Transverse colon (tissue), 4 donors: ENCODE data around the gene RAP1GAP2. TPM values are rescaled to one million over a fixed set of nuclear protein-coding genes. Genes with fewer than 3 reads are reported as not detected.

Experiments
- DNase-seq: peaks from one replicate; pipeline ENCODE4 v3.0.0-alpha.2; 2019
- H3K27ac ChIP-seq, 4 donors: fragments of 200-600 bp; sonication (generic); 2 replicates each; pipeline ENCODE4 v1.5.1; 2016 to 2018; ENCODE audit warnings: inconsistent platforms in 4 of 4
- H3K27me3 ChIP-seq: fragments of 200-600 bp; sonication (generic); 2 replicates; pipeline ENCODE4 v1.5.1; 2017; ENCODE audit warnings: inconsistent platforms
- H3K36me3 ChIP-seq, 4 donors: fragments of 200-600 bp; sonication (generic); 2 replicates each; pipeline ENCODE4 v1.5.1; 2017 to 2019; ENCODE audit warnings: inconsistent platforms in 4 of 4
- H3K4me1 ChIP-seq, 4 donors: fragments of 200-600 bp; sonication (generic); 2 replicates each; pipeline ENCODE4 v1.5.1; 2017 to 2020; ENCODE audit warnings: inconsistent platforms in 4 of 4
- H3K4me3 ChIP-seq, 4 donors: fragments of 200-600 bp; sonication (generic); 1 replicate in 1 of 4; 2 replicates in 3 of 4; pipeline versions ENCODE4 v1.5.1 to v1.6.1; 2017 to 2019; ENCODE audit warnings: inconsistent platforms in 4 of 4
- H3K9me3 ChIP-seq, 2 donors: fragments of 200-600 bp; sonication (generic); 2 replicates each; pipeline ENCODE4 v1.5.1; 2017 to 2019; ENCODE audit warnings: inconsistent platforms in 2 of 2
- CTCF ChIP-seq, 5 experiments: fragments of 200-600 bp in 3 of 5; fragments of 450-650 bp in 2 of 5; sonication (generic) in 3 of 5; IDR thresholded peaks; 1 replicate in 2 of 5; 2 replicates in 3 of 5; pipeline ENCODE4 v1.5.1; 2016 to 2017; ENCODE audit warnings: antibody characterized with exemption in 5 of 5, inconsistent platforms in 3 of 5, mild to moderate bottlenecking in 2 of 5, moderate library complexity in 1 of 5
- EP300 ChIP-seq: sonication (generic); formaldehyde crosslinking; IDR thresholded peaks from one replicate; pipeline ENCODE4 v1.6.1; 2017; ENCODE audit warnings: antibody characterized with exemption, low read depth
- POLR2A ChIP-seq: fragments of 450-650 bp; IDR thresholded peaks from one replicate; pipeline ENCODE4 v1.6.1; 2016; ENCODE audit warnings: antibody characterized with exemption, mild to moderate bottlenecking, moderate library complexity
- POLR2AphosphoS5 ChIP-seq, 3 donors: sonication (generic); formaldehyde crosslinking; IDR thresholded peaks; one replicate each; pipeline ENCODE4 v1.6.1; 2016; ENCODE audit warnings: antibody characterized with exemption in 3 of 3
- WGBS, 2 donors: methylation state at CpG; one replicate each; pipeline ENCODE4 v1.1.5; 2018; ENCODE audit warnings: low coverage in 1 of 2; 5-methylcytosine and 5-hydroxymethylcytosine counted together
- in situ Hi-C, 4 donors: fragments of 200-750 bp; cut with MboI; loops; one replicate each; pipeline versions ENCODE4 v1.15.0 to v1.15.1; 2017; ENCODE audit warnings: low sequenced_read_pairs in 3 of 4, low pct_ligation_motif_present in 1 of 4, low pct_unique_long_range_greater_than_20kb in 1 of 4
- intact Hi-C: fragments of 100-400 bp; cut with DNase I; formaldehyde crosslinking; loops from one replicate; pipeline ENCODE4 v1.15.1; 2023; ENCODE audit warnings: low total_unique reads
- total RNA-seq, 4 donors: library from RNA; depleted of rRNA; stranded (reverse); fragments of >200 nt; gene quantifications; one replicate each; pipeline ENCODE4 v1.1.0, GENCODE V29; 2016

RAP1GAP2 gene
- total RNA-seq, 4 donors from 2014 or later: 23.0 to 39.6 (median 33.9) TPM

- no peak overlapping the region for H3K4me3 ChIP-seq
- intact Hi-C loops (no loop called here), in situ Hi-C loops (loop anchor here in 2 of 4 donors (25.0 kb wide), 1 partner anchor 171 kb away; no protein-coding TSS in a partner anchor)
- no peak overlapping the region for H3K27ac ChIP-seq
- H3K9me3 ChIP-seq: no peaks in the 10 kb centered on the region
- no peak for DNase-seq
- 91 to 100% methylated on average over 1 to 25 of the region's 25 CpGs for WGBS, 2 donors
- TF ChIP-seq EP300: no peak
- no peak for TF ChIP-seq CTCF (IDR thresholded peaks at IDR 0.05)
- no peak for TF ChIP-seq POLR2AphosphoS5 (IDR thresholded peaks at IDR 0.05)
- TF ChIP-seq POLR2A: no peak
- no peaks in the 10 kb centered on the region for H3K36me3 ChIP-seq
- peaks cover 13 to 14% (median 14%) of the 10 kb centered on the region in 4 donors for H3K4me1 ChIP-seq
- H3K27me3 ChIP-seq: no peaks in the 10 kb centered on the region
Observed at GRCh38 chr17:3008336-3009288, 212.4 kb downstream of the RAP1GAP2 start.

- intact Hi-C loops: no loop called here
- H3K36me3 ChIP-seq: no peaks in the 10 kb centered on the region
- H3K4me3 ChIP-seq: no peak overlapping the region
- TF ChIP-seq CTCF (IDR thresholded peaks at IDR 0.05) (no peak), POLR2AphosphoS5 (IDR thresholded peaks at IDR 0.05) (no peak), EP300 (no peak), POLR2A (no peak)
- WGBS, 2 donors: 88 to 89% methylated on average over 13 to 14 of the region's 14 CpGs
- no peaks in the 10 kb centered on the region for H3K9me3 ChIP-seq
- peaks cover 5 to 8% (median 7%) of the 10 kb centered on the region in 4 donors for H3K4me1 ChIP-seq
- no peak overlapping the region for H3K27ac ChIP-seq
- in situ Hi-C loops: loop anchor here in 2 of 4 donors (25.0 kb wide), 1 partner anchor 172 kb away; no protein-coding TSS in a partner anchor
- no peak for DNase-seq
- H3K27me3 ChIP-seq: no peaks in the 10 kb centered on the region
Observed at GRCh38 chr17:3009411-3009920, 213.2 kb downstream of the RAP1GAP2 start.

GRCh38 chr17:3011891-3012290 lies 215.7 kb downstream of the RAP1GAP2 start:
- Histone ChIP-seq H3K27ac (peak overlapping the region in 1 of 4 donors; percentile 59), H3K9me3 (no peaks in the 10 kb centered on the region), H3K27me3 (no peaks in the 10 kb centered on the region), H3K4me3 (no peak overlapping the region), H3K36me3 (no peaks in the 10 kb centered on the region), H3K4me1 (no peaks in the 10 kb centered on the region)
- DNase-seq: no peak
- in situ Hi-C loops (loop anchor here (10.0 to 25.0 kb wide), 2 partner anchors 175 to 187 kb away; no protein-coding TSS in a partner anchor), intact Hi-C loops (no loop called here)
- WGBS, 2 donors: 94% methylated on average over 7 of the region's 7 CpGs; no CpG with 5 or more reads in 1 of the 2 donors
- TF ChIP-seq CTCF (IDR thresholded peaks at IDR 0.05) (no peak), POLR2A (no peak), EP300 (no peak), POLR2AphosphoS5 (IDR thresholded peaks at IDR 0.05) (no peak)

GRCh38 chr17:3012926-3013581 lies 216.8 kb downstream of the RAP1GAP2 start:
- TF ChIP-seq CTCF (IDR thresholded peaks at IDR 0.05) (peak; percentile 71 to 83 (median 73)), EP300 (no peak)
- intact Hi-C loops: loop anchor here (1.0 kb wide), 1 partner anchor 185 kb away; no protein-coding TSS in a partner anchor
- Histone ChIP-seq H3K9me3 (no peaks in the 10 kb centered on the region), H3K4me1 (no peaks in the 10 kb centered on the region), H3K27me3 (no peaks in the 10 kb centered on the region), H3K27ac (no peak overlapping the region), H3K4me3 (no peak overlapping the region), H3K36me3 (no peaks in the 10 kb centered on the region)
- in situ Hi-C loops: loop anchor here (10.0 to 25.0 kb wide), 2 partner anchors 176 to 188 kb away; no protein-coding TSS in a partner anchor
- 64 to 92% methylated on average over 4 to 18 of the region's 21 CpGs for WGBS, 2 donors
- peak; percentile 70 for DNase-seq
